ENCODE results near the gene RMDN3. TPM values are rescaled to one million over a fixed set of nuclear protein-coding genes. Genes with fewer than 3 reads are reported as not detected.

RMDN3 gene
- total RNA-seq, 2 experiments from 2014 or later = 32.5 to 36.4 TPM

DNA sequence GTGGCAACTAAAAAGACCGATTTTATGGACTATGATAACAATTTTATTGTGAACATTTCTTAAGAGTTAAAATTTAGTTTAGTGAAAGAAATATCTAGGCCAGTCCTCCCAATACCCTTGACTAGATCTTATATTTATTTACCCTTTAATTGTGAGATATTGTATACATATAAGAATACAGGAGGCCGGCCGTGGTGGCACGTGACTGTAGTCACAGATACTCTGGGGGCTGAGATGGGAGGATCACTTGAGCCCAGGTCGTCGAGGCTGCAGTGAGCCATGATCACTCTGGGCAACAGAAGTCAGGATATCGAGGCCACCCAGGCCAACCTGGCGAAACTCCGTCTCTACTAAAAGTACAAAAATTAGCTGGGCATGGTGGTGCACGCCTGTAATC, 756 bp upstream of the RMDN3 start:
- H3K4me3 Mint-ChIP-seq = peak overlapping the region; percentile 82
- peaks cover 35% of the 10 kb centered on the region for H3K4me1 Mint-ChIP-seq
- H3K27ac Mint-ChIP-seq = peak overlapping the region; percentile 98
- H3K27me3 Mint-ChIP-seq = peaks cover 5% of the 10 kb centered on the region
- ATAC-seq (ENCODE audit: low read depth) (no peak), DNase-seq (no peak)
- POLR2A ChIA-PET = interaction anchor here (0.5 to 1.4 kb wide), 4 partner anchors 9 to 61 kb away, joined by 4 to 13 read pairs (median 6); partner anchors contain the start of genes GCHFR and RAD51
- H3K36me3 Mint-ChIP-seq = peaks cover 5% of the 10 kb centered on the region
- H3K9me3 Mint-ChIP-seq = no peaks in the 10 kb centered on the region

DNA sequence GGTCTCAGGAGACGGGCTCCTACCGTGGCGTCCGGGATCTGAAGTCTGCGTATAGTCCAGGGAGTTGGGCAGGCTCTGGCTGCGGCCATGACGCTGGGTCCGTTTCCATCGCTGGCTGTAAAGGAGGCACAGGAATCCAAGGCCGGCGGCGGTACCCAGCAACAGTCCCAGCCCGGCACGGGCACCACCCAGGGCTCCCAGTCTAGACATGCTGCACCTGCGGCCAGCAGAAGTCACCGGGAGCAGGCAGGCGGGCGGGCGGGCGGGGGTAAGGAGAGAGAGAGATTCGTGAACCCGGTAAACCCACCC, 526 bp downstream of the RMDN3 start:
- Mint-ChIP-seq H3K4me3 (peak overlapping the region; percentile 82), H3K27ac (peak overlapping the region; percentile 98)
- peak; percentile 51 for DNase-seq

GRCh38 chr15:40751745-40752144, 3.3 kb downstream of the RMDN3 start:
- no peak for DNase-seq
- POLR2A ChIA-PET = interaction anchor here (1.0 to 1.7 kb wide), 2 partner anchors 7 to 12 kb away, joined by 4 to 10 read pairs; partner anchors contain the start of gene GCHFR
- Mint-ChIP-seq H3K4me1 (peaks cover 44% of the 10 kb centered on the region), H3K9me3 (no peaks in the 10 kb centered on the region), H3K4me3 (no peak overlapping the region), H3K36me3 (peaks cover 8% of the 10 kb centered on the region), H3K27ac (peak overlapping the region; percentile 98), H3K27me3 (peaks cover under 1% of the 10 kb centered on the region)
- ATAC-seq (ENCODE audit: low read depth) = no peak

More for the DNA sequence above, 526 bp downstream of the RMDN3 start:
- POLR2A ChIA-PET = interaction anchor here (1.1 to 3.1 kb wide), 3 partner anchors 10 to 60 kb away, joined by 5 to 15 read pairs (median 11); partner anchors contain the start of genes C15orf62, GCHFR and RAD51
- Mint-ChIP-seq H3K36me3 (peaks cover 7% of the 10 kb centered on the region), H3K27me3 (peaks cover 3% of the 10 kb centered on the region), H3K4me1 (peaks cover 35% of the 10 kb centered on the region), H3K9me3 (no peaks in the 10 kb centered on the region)
- ATAC-seq (ENCODE audit: low read depth) = peak; percentile 4

DNA sequence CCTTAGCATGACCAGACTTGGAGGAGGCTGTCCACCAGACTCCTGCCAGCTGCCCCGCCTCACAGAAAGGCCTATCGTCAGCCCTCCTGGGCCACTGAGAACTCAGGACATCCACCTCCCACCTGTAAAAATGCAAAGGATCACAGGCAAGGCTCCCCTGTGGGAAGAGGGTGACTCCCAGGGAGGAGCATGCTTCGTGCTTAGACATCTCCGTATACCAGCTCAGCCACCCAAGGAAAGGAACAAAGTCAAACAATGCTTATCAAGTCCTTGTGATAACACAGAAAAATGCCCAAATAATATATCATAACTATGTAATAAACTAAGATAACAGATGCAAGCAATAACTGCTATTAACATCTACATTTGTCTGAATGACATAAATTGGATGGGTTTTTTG, 4.2 kb downstream of the RMDN3 start:
- Mint-ChIP-seq H3K4me1 (peaks cover 45% of the 10 kb centered on the region), H3K4me3 (no peak overlapping the region), H3K9me3 (no peaks in the 10 kb centered on the region), H3K27me3 (no peaks in the 10 kb centered on the region), H3K27ac (peak overlapping the region; percentile 21), H3K36me3 (peaks cover 8% of the 10 kb centered on the region)
- POLR2A ChIA-PET = interaction anchor here (1.0 kb wide), 1 partner anchor 13 kb away, joined by 4 read pairs; the partner anchor contains the start of gene GCHFR
- DNase-seq (no peak), ATAC-seq (ENCODE audit: low read depth) (no peak)

DNA sequence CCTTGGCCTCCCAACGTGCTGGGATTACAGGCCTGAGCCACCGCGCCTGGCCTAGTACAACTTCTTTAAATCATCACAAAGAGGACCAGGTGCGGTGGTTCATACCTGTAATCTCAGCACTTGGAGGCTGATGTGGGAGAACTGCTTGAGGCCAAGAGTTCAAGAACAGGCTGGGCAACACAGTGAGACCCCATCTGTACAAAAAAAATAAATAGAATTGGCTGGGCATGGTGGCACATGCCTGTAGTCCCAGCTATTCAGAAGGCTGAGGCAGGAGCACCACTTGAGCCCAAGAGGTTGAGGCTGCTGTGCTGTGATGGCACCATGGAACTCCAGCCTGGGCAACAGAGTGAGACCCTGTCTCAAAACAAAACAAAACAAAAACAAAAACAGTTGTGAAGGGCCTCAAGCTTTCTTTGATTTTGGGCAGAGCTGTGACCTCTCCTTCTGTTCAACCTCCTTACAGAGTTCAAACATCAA, 5.9 kb downstream of the RMDN3 start:
- no peak overlapping the region for H3K4me3 Mint-ChIP-seq
- peak overlapping the region; percentile 48 for H3K27ac Mint-ChIP-seq
- H3K36me3 Mint-ChIP-seq = peaks cover 10% of the 10 kb centered on the region
- no peaks in the 10 kb centered on the region for H3K27me3 Mint-ChIP-seq
- ATAC-seq (ENCODE audit: low read depth) (no peak), DNase-seq (no peak)
- POLR2A ChIA-PET = interaction anchor here (0.6 kb wide), 1 partner anchor 55 kb away, joined by 3 read pairs; no protein-coding TSS in a partner anchor
- peaks cover 48% of the 10 kb centered on the region for H3K4me1 Mint-ChIP-seq
- no peaks in the 10 kb centered on the region for H3K9me3 Mint-ChIP-seq

- ATAC-seq (ENCODE audit: low read depth) = no peak
- peaks cover 14% of the 10 kb centered on the region for H3K36me3 Mint-ChIP-seq
- DNase-seq = no peak
- H3K4me3 Mint-ChIP-seq = no peak overlapping the region
- POLR2A ChIA-PET = interaction anchor here (2.0 kb wide), 1 partner anchor 17 kb away, joined by 10 read pairs; the partner anchor contains the start of gene GCHFR
- H3K4me1 Mint-ChIP-seq = peaks cover 48% of the 10 kb centered on the region
- peak overlapping the region; percentile 73 for H3K27ac Mint-ChIP-seq
- H3K27me3 Mint-ChIP-seq = no peaks in the 10 kb centered on the region
- H3K9me3 Mint-ChIP-seq = no peaks in the 10 kb centered on the region
These were observed 7.1 kb downstream of the RMDN3 start for GRCh38 chr15:40747685-40748631.

GRCh38 chr15:40746916-40747418, 8.1 kb downstream of the RMDN3 start:
- DNase-seq (peak; percentile 17), ATAC-seq (ENCODE audit: low read depth) (no peak)
- no peak overlapping the region for H3K27ac Mint-ChIP-seq
- no peak overlapping the region for H3K4me3 Mint-ChIP-seq
- H3K36me3 Mint-ChIP-seq = peaks cover 20% of the 10 kb centered on the region
- peaks cover 48% of the 10 kb centered on the region for H3K4me1 Mint-ChIP-seq
- no peaks in the 10 kb centered on the region for H3K27me3 Mint-ChIP-seq
- POLR2A ChIA-PET = interaction anchor here (0.7 to 2.0 kb wide), 3 partner anchors 18 to 52 kb away, joined by 3 to 10 read pairs (median 5); partner anchors contain the start of genes C15orf62, GCHFR and RAD51
- no peaks in the 10 kb centered on the region for H3K9me3 Mint-ChIP-seq

GRCh38 chr15:40744815-40745152, 10.3 kb downstream of the RMDN3 start:
- Mint-ChIP-seq H3K9me3 (no peaks in the 10 kb centered on the region), H3K27me3 (no peaks in the 10 kb centered on the region), H3K36me3 (peaks cover 21% of the 10 kb centered on the region), H3K27ac (peak overlapping the region; percentile 92), H3K4me1 (peaks cover 42% of the 10 kb centered on the region), H3K4me3 (no peak overlapping the region)
- ATAC-seq (ENCODE audit: low read depth) = no peak
- no peak for DNase-seq
- POLR2A ChIA-PET = interaction anchor here (0.7 to 2.4 kb wide), 5 partner anchors 8 to 129 kb away, joined by 8 to 21 read pairs (median 10); partner anchors contain the start of genes C15orf62, GCHFR and RAD51

- H3K27ac Mint-ChIP-seq = peak overlapping the region; percentile 92
- POLR2A ChIA-PET = interaction anchor here (0.6 to 2.4 kb wide), 10 partner anchors 9 to 179 kb away, joined by 3 to 21 read pairs (median 7); partner anchors contain the start of genes C15orf62, CCDC32, GCHFR and RAD51
- peaks cover 42% of the 10 kb centered on the region for H3K4me1 Mint-ChIP-seq
- ATAC-seq (ENCODE audit: low read depth) = peak; percentile 97
- H3K4me3 Mint-ChIP-seq = peak overlapping the region; percentile 66
- H3K27me3 Mint-ChIP-seq = no peaks in the 10 kb centered on the region
- no peaks in the 10 kb centered on the region for H3K9me3 Mint-ChIP-seq
- H3K36me3 Mint-ChIP-seq = peaks cover 21% of the 10 kb centered on the region
- peak; percentile 66 for DNase-seq
These were observed 10.9 kb downstream of the RMDN3 start for GRCh38 chr15:40743921-40744814.

DNA sequence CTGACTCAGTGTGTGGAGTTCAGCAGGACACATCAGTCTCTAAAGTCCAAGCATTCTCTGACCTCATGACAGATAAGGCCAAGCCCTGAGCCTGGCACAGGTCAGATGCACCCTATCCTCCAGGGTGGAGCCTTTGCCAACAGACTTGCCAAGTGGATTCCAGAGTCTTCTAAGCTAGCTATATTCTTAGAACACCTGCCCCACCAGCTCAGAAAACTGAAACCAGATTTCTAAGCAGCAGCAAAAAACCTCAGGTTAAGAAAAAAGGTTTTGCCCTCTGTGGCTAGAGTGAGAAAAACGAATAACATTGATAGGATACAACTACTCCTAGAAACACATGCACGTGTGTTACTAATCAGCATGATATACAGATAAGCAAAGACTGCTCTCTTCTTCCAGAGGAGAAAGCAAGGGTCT, 11.6 kb downstream of the RMDN3 start:
- Mint-ChIP-seq H3K27ac (peak overlapping the region; percentile 92), H3K36me3 (peaks cover 21% of the 10 kb centered on the region), H3K4me1 (peaks cover 42% of the 10 kb centered on the region), H3K4me3 (peak overlapping the region; percentile 66), H3K27me3 (no peaks in the 10 kb centered on the region), H3K9me3 (no peaks in the 10 kb centered on the region)
- POLR2A ChIA-PET = interaction anchor here (0.6 to 2.4 kb wide), 10 partner anchors 9 to 179 kb away, joined by 3 to 21 read pairs (median 6); partner anchors contain the start of genes C15orf62, CCDC32, GCHFR and RAD51
- ATAC-seq (ENCODE audit: low read depth) (peak; percentile 53), DNase-seq (no peak)

DNA sequence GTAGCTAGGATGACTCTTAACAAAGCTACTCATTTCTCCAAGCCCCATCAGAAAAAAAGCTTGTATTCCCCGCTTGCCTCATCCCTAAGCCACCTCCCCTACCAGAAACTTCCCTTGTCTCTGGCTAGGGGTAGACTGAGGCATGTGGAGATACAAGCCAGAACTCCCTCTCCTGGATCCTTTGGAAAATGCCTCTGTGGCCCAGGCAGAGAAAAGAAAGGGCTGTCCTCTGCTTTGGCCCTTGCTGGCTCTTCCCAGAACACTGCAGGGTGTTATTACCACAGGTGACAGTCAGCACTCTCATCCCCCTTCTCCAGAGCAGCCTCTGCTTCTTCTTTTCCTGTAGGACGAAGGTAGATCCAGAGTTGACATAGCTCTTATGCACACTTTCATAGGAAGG, 15.2 kb downstream of the RMDN3 start:
- ATAC-seq (ENCODE audit: low read depth) (no peak), DNase-seq (no peak)
- H3K4me1 Mint-ChIP-seq = peaks cover 25% of the 10 kb centered on the region
- H3K27me3 Mint-ChIP-seq = no peaks in the 10 kb centered on the region
- H3K4me3 Mint-ChIP-seq = no peak overlapping the region
- no peaks in the 10 kb centered on the region for H3K9me3 Mint-ChIP-seq
- H3K27ac Mint-ChIP-seq = peak overlapping the region; percentile 21
- H3K36me3 Mint-ChIP-seq = peaks cover 23% of the 10 kb centered on the region
- POLR2A ChIA-PET = interaction anchor here (1.4 kb wide), 1 partner anchor 11 kb away, joined by 8 read pairs; no protein-coding TSS in a partner anchor

- peaks cover 19% of the 10 kb centered on the region for H3K4me1 Mint-ChIP-seq
- H3K27me3 Mint-ChIP-seq = no peaks in the 10 kb centered on the region
- peak overlapping the region; percentile 9 for H3K27ac Mint-ChIP-seq
- H3K9me3 Mint-ChIP-seq = no peaks in the 10 kb centered on the region
- ATAC-seq (ENCODE audit: low read depth) (no peak), DNase-seq (no peak)
- peaks cover 23% of the 10 kb centered on the region for H3K36me3 Mint-ChIP-seq
- H3K4me3 Mint-ChIP-seq = no peak overlapping the region
- POLR2A ChIA-PET = interaction anchor here (1.4 kb wide), 1 partner anchor 10 kb away, joined by 8 read pairs; no protein-coding TSS in a partner anchor
These were observed 16.0 kb downstream of the RMDN3 start for GRCh38 chr15:40739047-40739446.
